ENCODE data around the gene AFF1. TPM values are rescaled to one million over a fixed set of nuclear protein-coding genes. Genes with fewer than 3 reads are reported as not detected.

AFF1 gene
- total RNA-seq, 4 donors from 2014 or later: 72.5 to 128 (median 108) TPM

GRCh38 chr4:86935853-86936733 is 1.3 kb downstream of the AFF1 start:
- peak; percentile 75 to 91 (median 82) for DNase-seq
- no peaks in the 10 kb centered on the region for H3K36me3 ChIP-seq
- TF ChIP-seq POLR2A (IDR thresholded peaks at IDR 0.05) (peak in 1 of 2 donors; percentile 41), CTCF (IDR thresholded peaks at IDR 0.05) (peak in 1 of 6 experiments; percentile 13)
- H3K27me3 ChIP-seq: no peaks in the 10 kb centered on the region
- peak overlapping the region; percentile 79 to 95 (median 90) for H3K4me3 ChIP-seq
- H3K27ac ChIP-seq: peak overlapping the region; percentile 95 to 98 (median 96)
- no peaks in the 10 kb centered on the region for H3K9me3 ChIP-seq
- peaks cover 8 to 37% (median 21%) of the 10 kb centered on the region in 4 donors for H3K4me1 ChIP-seq

- Histone ChIP-seq H3K27ac (peak overlapping the region; percentile 39 to 95 (median 45)), H3K4me3 (peak overlapping the region in 1 of 4 donors; percentile 15), H3K4me1 (peaks cover 8 to 57% (median 23%) of the 10 kb centered on the region in 4 donors), H3K27me3 (no peaks in the 10 kb centered on the region), H3K36me3 (no peaks in the 10 kb centered on the region), H3K9me3 (no peaks in the 10 kb centered on the region)
- no peak for TF ChIP-seq POLR2A (IDR thresholded peaks at IDR 0.05)
- no peak for TF ChIP-seq CTCF (IDR thresholded peaks at IDR 0.05)
- DNase-seq: no peak
Observed at GRCh38 chr4:86938771-86939520, 4.1 kb downstream of the AFF1 start.

GRCh38 chr4:86939729-86940575 is 5.1 kb downstream of the AFF1 start:
- DNase-seq: peak in 2 of 3 donors; percentile 62 to 74
- no peaks in the 10 kb centered on the region for H3K36me3 ChIP-seq
- H3K27ac ChIP-seq: peak overlapping the region; percentile 39 to 95 (median 45)
- peak overlapping the region in 1 of 4 donors; percentile 6 for H3K4me3 ChIP-seq
- no peaks in the 10 kb centered on the region for H3K9me3 ChIP-seq
- peaks cover 8 to 57% (median 22%) of the 10 kb centered on the region in 4 donors for H3K4me1 ChIP-seq
- no peaks in the 10 kb centered on the region for H3K27me3 ChIP-seq
- TF ChIP-seq CTCF (IDR thresholded peaks at IDR 0.05) (no peak), POLR2A (IDR thresholded peaks at IDR 0.05) (no peak)

GRCh38 chr4:86940920-86941460 is 6.2 kb downstream of the AFF1 start:
- Histone ChIP-seq H3K4me1 (peaks cover 8 to 57% (median 22%) of the 10 kb centered on the region in 4 donors), H3K9me3 (no peaks in the 10 kb centered on the region), H3K4me3 (no peak overlapping the region), H3K27ac (peak overlapping the region in 1 of 4 donors; percentile 95), H3K27me3 (no peaks in the 10 kb centered on the region), H3K36me3 (no peaks in the 10 kb centered on the region)
- TF ChIP-seq CTCF (IDR thresholded peaks at IDR 0.05) (no peak), POLR2A (IDR thresholded peaks at IDR 0.05) (no peak)
- DNase-seq: no peak
